Pancreas (tissue), 10 donors: ENCODE measurements around the gene ADNP. TPM values are rescaled to one million over a fixed set of nuclear protein-coding genes. Genes with fewer than 3 reads are reported as not detected.
A peak's percentile ranks its signal among the peaks of the same experiment; 100 is the strongest.

Source experiments
- ATAC-seq, 4 donors: fragments of 200-7000 bp; cut with Tn5 transposase; one replicate each; pipeline versions ENCODE4 v1.8.0 to v1.9.1; 2020; ENCODE audit warnings: mild to moderate bottlenecking in 4 of 4, moderate library complexity in 4 of 4
- DNase-seq, 6 donors: peaks; one replicate each; pipeline ENCODE4 v3.0.0-alpha.2; 2020
- FAIRE-seq: peaks from 2 replicates; lab custom pipeline; 2012; peaks lifted over from hg19 to GRCh38; lab: Jason Lieb, UNC
- H3K27ac ChIP-seq, 4 donors: fragments of 200-600 bp; sonication (generic); 1 replicate in 3 of 4; 2 replicates in 1 of 4; pipeline versions ENCODE4 v1.5.0 to v1.8.0; 2020
- H3K27me3 ChIP-seq, 4 donors: fragments of 200-600 bp; one replicate each; pipeline ENCODE4 v1.8.0; 2021
- H3K36me3 ChIP-seq, 3 donors: fragments of 200-600 bp; sonication (generic) in 1 of 3; one replicate each; pipeline versions ENCODE4 v1.5.0 to v1.8.0; 2020 to 2021
- H3K4me1 ChIP-seq, 3 donors: fragments of 200-600 bp; one replicate each; pipeline ENCODE4 v1.8.0; 2021
- H3K4me3 ChIP-seq, 4 donors: fragments of 200-600 bp; sonication (generic) in 2 of 4; one replicate each; pipeline versions ENCODE4 v1.5.0 to v1.8.0; 2020 to 2021
- H3K9me3 ChIP-seq, 4 donors: fragments of 200-600 bp; one replicate each; pipeline ENCODE4 v1.8.0; 2021
- WGBS, 2 donors: extraction: QIAGEN DNeasy Blood & Tissue Kit; methylation state at CpG; one replicate each; pipeline ENCODE4 v1.1.7; 2013; 5-methylcytosine and 5-hydroxymethylcytosine counted together
- intact Hi-C, 3 donors: fragments of 100-400 bp; cut with DNase I; formaldehyde crosslinking; loops; one replicate each; pipeline versions ENCODE4 v1.11.1 to v1.14.2; 2022
- polyA plus RNA-seq, 2 donors: library from polyadenylated mRNA; stranded (reverse); fragments of 200-250 nt; gene quantifications; one replicate each; pipeline ENCODE4 v1.2.3, GENCODE V29; 2013
- total RNA-seq, 6 donors: library from RNA; stranded (reverse); fragmentation: NEBNext Ultra II Directional in 4 of 6; extraction: Animal tissue kit (Norgen Biotek cat#: 25700) in 4 of 6; gene quantifications; one replicate each; pipeline versions ENCODE4 v1.2.1 to v1.2.4, GENCODE V29; 2021 to 2023
- TF ChIP-seq, protein P1 (sequence below), 4 donors: fragments of 200-600 bp; sonication (generic) in 3 of 4; IDR thresholded peaks; one replicate each; pipeline versions ENCODE4 v1.5.0 to v1.8.0; 2021; ENCODE audit warnings: antibody characterized with exemption in 4 of 4
- donor health status: healthy with polysubstance abuse.
- donor health status: DM: no; HTN: no; CAD: no; lungs with moderate emphysema.
- donor health status: DM: no; HTN: no; CAD: no.
- donor health status: control.
- donor health status: control.
- donor health status: Bipolar disorder and iron deficiency.
- donor health status: DM: yes; HTN: yes; CAD: no.
- donor health status: DM: no; HTN: no; CAD: no.
- donor health status: DM: no; HTN: no; CAD: no.
- donor health status: DM: yes; HTN: yes; CAD: no.

The ADNP gene
- total and polyA plus RNA-seq, 8 donors = 17.8 to 33.8 (median 20.5) TPM

DNA sequence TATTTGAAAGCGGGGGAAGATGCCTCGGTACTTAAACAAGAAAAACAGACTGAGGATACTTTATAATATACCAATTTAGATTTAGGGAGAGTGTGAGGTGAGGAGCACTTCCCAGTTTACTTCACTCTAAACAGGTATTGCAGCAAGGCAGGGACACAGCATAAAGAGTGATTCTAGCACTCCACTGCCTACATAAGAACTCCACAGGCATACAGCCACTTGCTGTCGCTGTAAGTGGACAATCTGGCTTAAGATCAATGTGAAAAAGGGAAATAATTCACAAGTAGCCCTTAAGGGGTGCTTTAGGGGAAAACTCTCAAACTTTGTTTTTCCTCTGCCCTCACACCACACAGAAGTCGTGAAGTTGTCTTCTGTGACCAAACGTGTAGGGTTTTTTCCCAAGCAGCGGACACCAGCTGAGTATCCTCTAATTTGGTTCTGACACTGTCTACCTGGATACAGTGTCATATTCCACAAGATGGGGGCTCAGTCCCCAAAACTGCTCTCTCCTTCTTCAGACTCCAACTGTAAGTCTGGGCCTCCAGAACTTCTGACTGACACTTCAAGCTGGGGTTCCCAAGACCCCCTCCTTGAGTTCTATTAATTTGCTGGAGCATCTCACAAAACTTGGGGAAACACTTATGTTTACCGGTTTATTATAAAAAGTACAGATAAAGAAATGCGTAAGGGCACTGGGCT, 9.3 kb downstream of the ADNP start:
- Histone ChIP-seq H3K27ac (no peak overlapping the region), H3K4me3 (no peak overlapping the region), H3K27me3 (no peaks in the 10 kb centered on the region), H3K4me1 (peaks cover 9 to 39% (median 39%) of the 10 kb centered on the region in 3 donors), H3K36me3 (peaks cover 0 to 6% (median 4%) of the 10 kb centered on the region in 3 donors), H3K9me3 (no peaks in the 10 kb centered on the region)
- WGBS, 2 donors = 66 to 71% methylated on average over 8 of the region's 8 CpGs
- FAIRE-seq (no peak), DNase-seq (no peak), ATAC-seq (no peak)
- TF ChIP-seq, protein P1, sequence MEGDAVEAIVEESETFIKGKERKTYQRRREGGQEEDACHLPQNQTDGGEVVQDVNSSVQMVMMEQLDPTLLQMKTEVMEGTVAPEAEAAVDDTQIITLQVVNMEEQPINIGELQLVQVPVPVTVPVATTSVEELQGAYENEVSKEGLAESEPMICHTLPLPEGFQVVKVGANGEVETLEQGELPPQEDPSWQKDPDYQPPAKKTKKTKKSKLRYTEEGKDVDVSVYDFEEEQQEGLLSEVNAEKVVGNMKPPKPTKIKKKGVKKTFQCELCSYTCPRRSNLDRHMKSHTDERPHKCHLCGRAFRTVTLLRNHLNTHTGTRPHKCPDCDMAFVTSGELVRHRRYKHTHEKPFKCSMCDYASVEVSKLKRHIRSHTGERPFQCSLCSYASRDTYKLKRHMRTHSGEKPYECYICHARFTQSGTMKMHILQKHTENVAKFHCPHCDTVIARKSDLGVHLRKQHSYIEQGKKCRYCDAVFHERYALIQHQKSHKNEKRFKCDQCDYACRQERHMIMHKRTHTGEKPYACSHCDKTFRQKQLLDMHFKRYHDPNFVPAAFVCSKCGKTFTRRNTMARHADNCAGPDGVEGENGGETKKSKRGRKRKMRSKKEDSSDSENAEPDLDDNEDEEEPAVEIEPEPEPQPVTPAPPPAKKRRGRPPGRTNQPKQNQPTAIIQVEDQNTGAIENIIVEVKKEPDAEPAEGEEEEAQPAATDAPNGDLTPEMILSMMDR (IDR thresholded peaks at IDR 0.05) = no peak
- intact Hi-C loops = loop anchor here in 1 of 3 donors (10.0 kb wide), 1 partner anchor 127 kb away; the partner anchor contains the start of gene BCAS4

DNA sequence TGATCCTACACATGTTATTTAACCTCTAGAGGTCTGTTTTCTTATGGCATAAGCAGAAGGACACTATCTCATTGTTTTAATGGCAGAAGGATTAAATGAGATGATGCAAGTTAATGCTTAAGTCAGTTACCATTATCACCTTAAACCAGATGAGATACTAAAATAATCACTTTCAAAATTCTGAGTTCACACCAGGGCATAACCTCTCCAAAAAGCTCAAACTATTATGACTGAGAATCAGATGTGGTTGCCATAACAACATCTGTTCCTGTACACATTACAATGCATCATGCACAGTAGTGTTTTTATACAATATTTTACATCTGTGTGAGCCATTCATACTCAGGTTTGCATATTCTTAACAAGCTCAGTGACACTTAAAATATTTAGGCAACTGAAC, 10.2 kb downstream of the ADNP start:
- ATAC-seq (no peak), DNase-seq (no peak), FAIRE-seq (no peak)
- TF ChIP-seq, protein P1 (IDR thresholded peaks at IDR 0.05) = no peak
- Histone ChIP-seq H3K4me1 (peaks cover 13 to 37% (median 35%) of the 10 kb centered on the region in 3 donors), H3K27ac (no peak overlapping the region), H3K36me3 (peaks cover 0 to 6% (median 4%) of the 10 kb centered on the region in 3 donors), H3K27me3 (no peaks in the 10 kb centered on the region), H3K4me3 (no peak overlapping the region), H3K9me3 (no peaks in the 10 kb centered on the region)
- intact Hi-C loops = loop anchor here in 1 of 3 donors (10.0 kb wide), 1 partner anchor 126 kb away; the partner anchor contains the start of gene BCAS4

DNA sequence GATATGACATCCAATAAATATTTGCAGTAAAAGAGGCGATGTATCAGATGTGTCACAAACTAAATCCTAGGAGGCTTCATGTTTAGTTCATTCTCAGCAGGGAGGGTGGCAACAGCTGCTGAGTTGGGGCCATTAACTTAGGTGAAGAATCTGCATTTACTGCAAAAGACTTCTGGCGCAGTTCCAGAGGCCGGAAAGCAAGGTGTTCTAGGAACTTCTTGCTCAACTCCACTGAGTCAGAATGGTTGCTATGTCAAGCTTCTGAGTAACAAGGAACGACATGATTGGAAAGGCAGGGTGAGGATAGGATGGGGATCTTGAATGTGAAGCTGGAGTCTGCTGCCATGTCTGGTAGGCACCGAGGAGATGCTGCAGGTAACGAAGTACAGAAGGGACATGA, 11.7 kb downstream of the ADNP start:
- no peak overlapping the region for H3K4me3 ChIP-seq
- no peaks in the 10 kb centered on the region for H3K27me3 ChIP-seq
- DNase-seq (peak in 4 of 6 donors; percentile 14 to 66 (median 60)), ATAC-seq (peak in 2 of 4 donors; percentile 37 to 47), FAIRE-seq (no peak)
- TF ChIP-seq, protein P1 (IDR thresholded peaks at IDR 0.05) = no peak
- 65 to 71% methylated on average over 6 of the region's 6 CpGs for whole genome bisulfite sequencing, 2 donors
- H3K9me3 ChIP-seq = no peaks in the 10 kb centered on the region
- peaks cover 23 to 40% (median 32%) of the 10 kb centered on the region in 3 donors for H3K4me1 ChIP-seq
- intact Hi-C loops = no loop called here
- H3K36me3 ChIP-seq = peaks cover 0 to 6% (median 4%) of the 10 kb centered on the region in 3 donors
- no peak overlapping the region for H3K27ac ChIP-seq

DNA sequence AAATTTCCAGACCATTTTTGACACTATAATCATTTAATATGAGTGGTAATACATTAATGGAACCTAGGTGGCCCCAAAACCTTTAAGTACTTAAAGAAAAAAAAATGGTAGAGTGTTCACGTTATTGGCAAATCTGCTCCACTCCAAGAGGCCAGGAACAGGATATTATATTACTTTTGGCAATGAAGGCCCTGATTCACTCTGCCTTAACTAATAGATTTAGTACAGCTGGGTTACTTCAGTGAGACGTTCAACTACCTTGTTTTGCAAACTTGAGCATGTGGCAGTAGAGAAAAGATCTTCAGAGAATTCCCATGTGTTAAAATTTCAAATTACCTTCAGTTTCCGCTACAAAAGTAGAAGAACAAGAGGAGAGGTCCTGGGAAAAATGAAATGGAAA, 12.8 kb downstream of the ADNP start:
- TF ChIP-seq, protein P1 (IDR thresholded peaks at IDR 0.05) = no peak
- DNase-seq (no peak), ATAC-seq (no peak), FAIRE-seq (no peak)
- Histone ChIP-seq H3K36me3 (peaks cover 0 to 5% (median 2%) of the 10 kb centered on the region in 3 donors), H3K4me3 (no peak overlapping the region), H3K27ac (no peak overlapping the region), H3K9me3 (no peaks in the 10 kb centered on the region), H3K4me1 (peaks cover 23 to 45% (median 36%) of the 10 kb centered on the region in 3 donors), H3K27me3 (no peaks in the 10 kb centered on the region)
- WGBS, 2 donors = 41 to 43% methylated on average over 3 of the region's 3 CpGs
- intact Hi-C loops = no loop called here

DNA sequence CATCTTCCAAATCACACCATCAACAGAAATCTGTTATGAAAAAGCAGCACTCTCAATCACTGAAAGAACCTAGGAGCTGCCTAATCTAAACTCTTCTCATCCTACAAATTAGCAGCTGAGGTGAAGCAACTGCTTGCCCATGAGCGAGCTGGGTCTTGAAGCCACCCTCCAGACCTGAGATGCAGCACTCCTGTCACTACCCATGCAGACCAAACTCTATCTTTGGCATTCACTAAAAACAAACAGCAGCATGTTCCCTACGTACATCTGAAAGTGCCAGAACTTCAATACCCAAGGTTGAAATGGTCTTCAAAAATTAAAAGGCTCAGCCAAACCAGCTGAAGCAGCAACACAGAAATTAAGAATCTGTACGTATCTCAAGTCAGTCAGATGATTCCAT, 14.3 kb downstream of the ADNP start:
- no peak for ATAC-seq
- Histone ChIP-seq H3K4me3 (no peak overlapping the region), H3K27ac (no peak overlapping the region), H3K9me3 (no peaks in the 10 kb centered on the region), H3K4me1 (peaks cover 25 to 44% (median 38%) of the 10 kb centered on the region in 3 donors), H3K36me3 (no peaks in the 10 kb centered on the region), H3K27me3 (no peaks in the 10 kb centered on the region)
- intact Hi-C loops = no loop called here
- no peak for FAIRE-seq
- 62 to 63% methylated on average over 3 of the region's 3 CpGs for WGBS, 2 donors
- no peak for DNase-seq
- TF ChIP-seq, protein P1 (IDR thresholded peaks at IDR 0.05) = no peak
